ENCODE data around the gene NACC2.

Gene NACC2

GRCh38 chr9:136108648-136109266 lies 13.7 kb upstream of the NACC2 start:
- no peaks in the 10 kb centered on the region for H3K36me3 ChIP-seq (ENCODE audit: control insufficient read depth in 2 of 2, insufficient read depth in 1 of 2, low read length in 2 of 2)
- no peaks in the 10 kb centered on the region for H3K9me3 ChIP-seq (ENCODE audit: control insufficient read depth, insufficient read depth, low read depth, low read length)
- peaks cover 8% of the 10 kb centered on the region; the same call in 1 of the 2 replicates for H3K4me1 ChIP-seq (ENCODE audit: control insufficient read depth, insufficient read depth, low read length)
- no peak overlapping the region; the same call in 1 of the 2 replicates for H3K4me3 ChIP-seq (ENCODE audit: low read depth, low read length)
- POLR2A ChIA-PET, result interaction anchor here (1.0 to 7.9 kb wide), 10 partner anchors 8 to 254 kb away, joined by 3 to 84 read pairs (median 5); partner anchors contain the start of genes NACC2, TMEM250 and UBAC1
- peak overlapping the region; percentile 92 for H3K27ac ChIP-seq (ENCODE audit: extremely low read depth, low read depth, low read length)
- CTCF ChIA-PET, result interaction anchor here (0.5 to 4.4 kb wide), 7 partner anchors 8 to 507 kb away, joined by 3 to 20 read pairs (median 3); no protein-coding TSS in a partner anchor
- TF ChIP-seq PRDM10 (tag by site-specific recombination; IDR thresholded peaks at IDR 0.05), result 0 out of 2 replicates have a peak, but pooled peaks have one; percentile 4
- TF ChIP-seq ZNF175 (tag by site-specific recombination; IDR thresholded peaks at IDR 0.05), result peak; percentile 94; the same call in 1 of the 2 replicates
- no peak for TF ChIP-seq ZNF416 (tag by site-specific recombination; IDR thresholded peaks at IDR 0.05)
- no peak for TF ChIP-seq KLF7 (tag by site-specific recombination; IDR thresholded peaks at IDR 0.05; ENCODE audit: borderline replicate concordance)
- TF ChIP-seq ZNF792 (tag by site-specific recombination; IDR thresholded peaks at IDR 0.05), result 0 out of 2 replicates have a peak, but pooled peaks have one; percentile 22
- no peak for TF ChIP-seq ZNF843 (tag by site-specific recombination; IDR thresholded peaks at IDR 0.05)
- TF ChIP-seq ZNF514 (tag by site-specific recombination; IDR thresholded peaks at IDR 0.05), result no peak
- no peak for TF ChIP-seq ZNF132 (tag by site-specific recombination; IDR thresholded peaks at IDR 0.05; ENCODE audit: borderline replicate concordance)
- TF ChIP-seq ZBTB7A (tag by site-specific recombination; IDR thresholded peaks at IDR 0.05; ENCODE audit: low read depth), result peak; percentile 72
- 0 out of 2 replicates have a peak, but pooled peaks have one; percentile 1 for TF ChIP-seq PATZ1 (tag by site-specific recombination; IDR thresholded peaks at IDR 0.05)
- TF ChIP-seq KLF1 (tag by site-specific recombination; IDR thresholded peaks at IDR 0.05), result peak; percentile 95
- no peak for TF ChIP-seq ZNF645 (tag by site-specific recombination; IDR thresholded peaks at IDR 0.05)
- TF ChIP-seq ZNF280D (tag by site-specific recombination; IDR thresholded peaks at IDR 0.05), result 0 out of 2 replicates have a peak, but pooled peaks have one; percentile 26
- 0 out of 2 replicates have a peak, but pooled peaks have one; percentile 8 for TF ChIP-seq ZNF335 (tag by site-specific recombination; conservative IDR thresholded peaks at IDR 0.05)
- 0 out of 2 replicates have a peak, but pooled peaks have one; percentile 46 for TF ChIP-seq ZNF600 (tag by site-specific recombination; IDR thresholded peaks at IDR 0.05)
- TF ChIP-seq ZNF274 (IDR thresholded peaks at IDR 0.05; ENCODE audit: low read length), result no peak
- no peak for TF ChIP-seq ZNF274 (tag by site-specific recombination; IDR thresholded peaks at IDR 0.05; ENCODE audit: borderline replicate concordance)
- no peak for TF ChIP-seq ZNF513 (tag by site-specific recombination; IDR thresholded peaks at IDR 0.05)
- TF ChIP-seq HOXA7 (CRISPR knock-in tag; IDR thresholded peaks at IDR 0.05; ENCODE audit: borderline replicate concordance), result no peak
- TF ChIP-seq ZNF24 (tag by site-specific recombination; IDR thresholded peaks at IDR 0.05), result peak; percentile 8; the same call in 1 of the 2 replicates
- TF ChIP-seq ZNF692 (tag by site-specific recombination; IDR thresholded peaks at IDR 0.05), result 0 out of 2 replicates have a peak, but pooled peaks have one; percentile 30
- TF ChIP-seq ZBTB17 (tag by site-specific recombination; IDR thresholded peaks at IDR 0.05), result peak; percentile 5; the same call in 1 of the 2 replicates
- TF ChIP-seq GLI4 (tag by site-specific recombination; IDR thresholded peaks at IDR 0.05), result peak; percentile 70
- no peak for TF ChIP-seq ZNF529 (tag by site-specific recombination; IDR thresholded peaks at IDR 0.05; ENCODE audit: insufficient replicate concordance)

All from HEK293 (cell line).